OCI-LY7 (cell line): ENCODE data around the gene POLR1A. TPM values are rescaled to one million over a fixed set of nuclear protein-coding genes. Genes with fewer than 3 reads are reported as not detected.

Experiments
- BruUV-seq: library from RNA; stranded (reverse); fragments of 400-500 nt; replicated peaks from 2 replicates; lab custom pipeline; 2021; lab: Mats Ljungman, UMichigan
- CTCF ChIA-PET: fragments of 300-600 bp; sonication (Branson Sonifier 250); formaldehyde crosslinking; loops from one replicate; lab custom pipeline; 2022; ENCODE audit warnings: antibody characterized with exemption; ENCODE audit not compliant: unreplicated experiment; lab: Charles Lee
- POLR2A ChIA-PET: fragments of 300-600 bp; sonication (Branson Sonifier 250); formaldehyde crosslinking; loops from one replicate; lab custom pipeline; 2022; ENCODE audit warnings: antibody characterized with exemption; lab: Charles Lee
- DNase-seq: peaks from one replicate; pipeline ENCODE4 v3.0.0-alpha.2; 2015; ENCODE audit warnings: low spot score
- H2AFZ ChIP-seq: fragments of 200-600 bp; sonication (generic), shearing (Covaris generic); 2 replicates; pipeline ENCODE4 v1.6.1; 2014; ENCODE audit warnings: mild to moderate bottlenecking, antibody characterized with exemption, low read length, moderate library complexity
- H3K27ac ChIP-seq: fragments of 200-600 bp; sonication (generic); 2 replicates; pipeline ENCODE4 v1.5.1; 2014; ENCODE audit warnings: mixed run types, low read depth, mild to moderate bottlenecking, moderate library complexity, low read length, inconsistent platforms; ENCODE audit not compliant: poor library complexity, severe bottlenecking
- H3K36me3 ChIP-seq: fragments of 200-600 bp; sonication (generic); 2 replicates; pipeline ENCODE4 v1.6.1; 2014; ENCODE audit warnings: mild to moderate bottlenecking, antibody characterized with exemption, low read length, moderate library complexity, mixed read lengths; ENCODE audit not compliant: insufficient read depth
- H3K4me1 ChIP-seq: fragments of 200-600 bp; sonication (generic); 2 replicates; pipeline ENCODE4 v1.5.1; 2014; ENCODE audit warnings: mild to moderate bottlenecking, low read length; ENCODE audit not compliant: insufficient read depth, poor library complexity, severe bottlenecking
- H3K4me2 ChIP-seq: fragments of 200-600 bp; sonication (generic); 2 replicates; pipeline ENCODE4 v1.6.1; 2014; ENCODE audit warnings: mild to moderate bottlenecking, low read length
- H3K4me3 ChIP-seq: fragments of 200-600 bp; sonication (generic); 2 replicates; pipeline ENCODE4 v1.5.1; 2014; ENCODE audit warnings: mild to moderate bottlenecking, low read depth, low read length; ENCODE audit not compliant: poor library complexity, severe bottlenecking
- H3K79me2 ChIP-seq: fragments of 200-600 bp; sonication (generic); 2 replicates; pipeline ENCODE4 v1.6.1; 2016; ENCODE audit warnings: low read depth, mild to moderate bottlenecking, low read length, moderate library complexity, mixed read lengths; ENCODE audit not compliant: insufficient read depth
- H3K9me2 ChIP-seq: fragments of 200-600 bp; sonication (generic); 2 replicates; pipeline ENCODE4 v1.6.1; 2016; ENCODE audit warnings: mild to moderate bottlenecking, low read length, mixed read lengths; ENCODE audit not compliant: insufficient read depth
- H3K9me3 ChIP-seq: fragments of 200-600 bp; sonication (generic); 2 replicates; pipeline ENCODE4 v1.6.1; 2014; ENCODE audit warnings: mild to moderate bottlenecking, mixed run types, low read length, mixed read lengths
- H4K20me1 ChIP-seq: fragments of 200-600 bp; sonication (generic); 2 replicates; pipeline ENCODE4 v1.6.1; 2014; ENCODE audit warnings: mild to moderate bottlenecking, antibody characterized with exemption, low read length, moderate library complexity, mixed read lengths; ENCODE audit not compliant: insufficient read depth
- EZH2phosphoT487 ChIP-seq: fragments of 200-600 bp; sonication (generic); IDR thresholded peaks from 2 replicates; pipeline ENCODE4 v1.6.1; 2018; ENCODE audit warnings: low read depth, borderline replicate concordance, mild to moderate bottlenecking, mixed run types, antibody characterized with exemption, low read length, moderate library complexity, mixed read lengths
- intact Hi-C: fragments of 100-400 bp; cut with micrococcal nuclease; formaldehyde crosslinking; loops from one replicate; pipeline ENCODE4 v1.10.0; 2022; ENCODE audit not compliant: unreplicated experiment
- total RNA-seq, 2 experiments: library from RNA; depleted of rRNA in 1 of 2; stranded (reverse); fragments of >200 nt in 1 of 2; shearing (Covaris generic) in 1 of 2; gene quantifications; 2 replicates each; pipeline ENCODE4 v1.2.3, GENCODE V29; 2014 to 2022
- TF ChIP-seq, protein P1 (sequence below): fragments of 200-600 bp; sonication (generic); conservative IDR thresholded peaks from 2 replicates; pipeline ENCODE4 v1.5.1; 2014; ENCODE audit warnings: mild to moderate bottlenecking, antibody characterized with exemption, low read length, moderate library complexity, mixed read lengths

The POLR1A gene
- total RNA-seq, 2 experiments from 2014 or later: 17.5 to 53.3 TPM

DNA sequence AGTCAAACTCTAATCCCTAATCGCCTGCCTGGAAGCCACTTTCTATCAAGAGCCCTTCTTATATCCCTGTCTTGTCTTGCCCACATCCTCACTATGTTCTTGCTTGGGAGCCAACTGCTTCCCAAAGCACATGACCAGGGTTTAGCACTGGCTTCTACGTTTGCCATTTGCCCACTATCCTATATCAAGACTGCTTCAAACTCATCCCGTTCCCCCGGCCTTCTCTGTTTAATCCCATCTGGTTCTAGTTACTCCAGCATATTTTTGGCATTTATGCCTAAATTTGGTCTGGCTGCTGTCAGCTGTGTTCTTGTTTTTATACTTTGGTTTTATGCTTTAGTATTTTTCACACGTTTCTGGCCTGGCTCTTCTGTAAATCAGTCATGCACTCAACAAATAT lies 40.2 kb downstream of the POLR1A start:
- no peak for DNase-seq
- H3K4me1 ChIP-seq: peaks cover 6% of the 10 kb centered on the region
- H4K20me1 ChIP-seq: no peaks in the 10 kb centered on the region
- H2AFZ ChIP-seq: no peak overlapping the region
- no peak overlapping the region for H3K4me2 ChIP-seq
- ChIA-PET POLR2A (no interaction called here), CTCF (no interaction called here)
- no peaks in the 10 kb centered on the region for H3K9me2 ChIP-seq
- no TSS peak for BruUV-seq
- intact Hi-C loops: loop anchor here (10.0 kb wide), 2 partner anchors 111 to 181 kb away; partner anchors contain the start of gene ST3GAL5
- H3K9me3 ChIP-seq: 0 out of 2 replicates have a peak, but pooled peaks cover 5% of the 10 kb centered on the region
- H3K36me3 ChIP-seq: peaks cover 98% of the 10 kb centered on the region
- TF ChIP-seq, protein P1, sequence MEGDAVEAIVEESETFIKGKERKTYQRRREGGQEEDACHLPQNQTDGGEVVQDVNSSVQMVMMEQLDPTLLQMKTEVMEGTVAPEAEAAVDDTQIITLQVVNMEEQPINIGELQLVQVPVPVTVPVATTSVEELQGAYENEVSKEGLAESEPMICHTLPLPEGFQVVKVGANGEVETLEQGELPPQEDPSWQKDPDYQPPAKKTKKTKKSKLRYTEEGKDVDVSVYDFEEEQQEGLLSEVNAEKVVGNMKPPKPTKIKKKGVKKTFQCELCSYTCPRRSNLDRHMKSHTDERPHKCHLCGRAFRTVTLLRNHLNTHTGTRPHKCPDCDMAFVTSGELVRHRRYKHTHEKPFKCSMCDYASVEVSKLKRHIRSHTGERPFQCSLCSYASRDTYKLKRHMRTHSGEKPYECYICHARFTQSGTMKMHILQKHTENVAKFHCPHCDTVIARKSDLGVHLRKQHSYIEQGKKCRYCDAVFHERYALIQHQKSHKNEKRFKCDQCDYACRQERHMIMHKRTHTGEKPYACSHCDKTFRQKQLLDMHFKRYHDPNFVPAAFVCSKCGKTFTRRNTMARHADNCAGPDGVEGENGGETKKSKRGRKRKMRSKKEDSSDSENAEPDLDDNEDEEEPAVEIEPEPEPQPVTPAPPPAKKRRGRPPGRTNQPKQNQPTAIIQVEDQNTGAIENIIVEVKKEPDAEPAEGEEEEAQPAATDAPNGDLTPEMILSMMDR: no peak
- TF ChIP-seq EZH2phosphoT487: no peak
- H3K4me3 ChIP-seq: no peak overlapping the region
- no peak overlapping the region for H3K27ac ChIP-seq
- no peaks in the 10 kb centered on the region for H3K79me2 ChIP-seq

DNA sequence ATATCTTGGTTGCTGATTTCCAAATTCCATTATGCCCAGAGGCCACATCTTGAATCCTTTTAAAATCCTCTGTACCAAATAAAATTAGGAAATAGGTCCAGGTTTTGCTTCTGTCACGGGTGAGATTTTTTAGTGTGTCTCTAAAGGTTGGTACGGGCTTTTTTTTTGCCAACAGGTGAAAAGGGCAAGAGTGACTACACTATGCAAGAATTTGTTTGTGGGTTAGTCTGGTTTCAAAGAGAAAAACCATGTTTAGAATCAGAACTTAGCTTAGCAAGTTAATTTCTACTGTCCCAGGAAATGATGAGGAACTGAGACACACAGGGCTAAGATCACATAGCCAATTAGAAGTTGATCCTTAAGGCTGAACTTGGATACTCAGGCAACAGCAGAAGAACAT lies 41.7 kb downstream of the POLR1A start:
- H3K9me3 ChIP-seq: 0 out of 2 replicates have a peak, but pooled peaks cover 5% of the 10 kb centered on the region
- H3K4me2 ChIP-seq: no peak overlapping the region
- intact Hi-C loops: loop anchor here (10.0 kb wide), 2 partner anchors 109 to 179 kb away; partner anchors contain the start of gene ST3GAL5
- H3K4me1 ChIP-seq: peaks cover 6% of the 10 kb centered on the region
- H2AFZ ChIP-seq: no peak overlapping the region
- H3K36me3 ChIP-seq: peaks cover 98% of the 10 kb centered on the region
- no peaks in the 10 kb centered on the region for H3K79me2 ChIP-seq
- ChIA-PET POLR2A (interaction anchor here (0.9 kb wide), 1 partner anchor 28 kb away, joined by 3 read pairs; no protein-coding TSS in a partner anchor), CTCF (no interaction called here)
- H4K20me1 ChIP-seq: no peaks in the 10 kb centered on the region
- DNase-seq: no peak
- no peak overlapping the region for H3K27ac ChIP-seq
- no peaks in the 10 kb centered on the region for H3K9me2 ChIP-seq
- BruUV-seq: no TSS peak
- TF ChIP-seq, protein P1: no peak
- no peak for TF ChIP-seq EZH2phosphoT487
- no peak overlapping the region for H3K4me3 ChIP-seq

- TF ChIP-seq, protein P1: no peak
- TF ChIP-seq EZH2phosphoT487: no peak
- Histone ChIP-seq H3K9me2 (no peaks in the 10 kb centered on the region), H3K9me3 (0 out of 2 replicates have a peak, but pooled peaks cover 5% of the 10 kb centered on the region), H4K20me1 (no peaks in the 10 kb centered on the region), H3K27ac (no peak overlapping the region), H3K4me3 (no peak overlapping the region), H3K79me2 (no peaks in the 10 kb centered on the region), H2AFZ (no peak overlapping the region), H3K36me3 (peaks cover 92% of the 10 kb centered on the region), H3K4me1 (no peaks in the 10 kb centered on the region), H3K4me2 (no peak overlapping the region)
- intact Hi-C loops: loop anchor here (10.0 kb wide), 2 partner anchors 107 to 177 kb away; partner anchors contain the start of gene ST3GAL5
- POLR2A ChIA-PET: no interaction called here
- CTCF ChIA-PET: no interaction called here
- DNase-seq: no peak
- BruUV-seq: no TSS peak
These were observed 43.6 kb downstream of the POLR1A start for GRCh38 chr2:86062043-86062442.
